ENCODE data around the gene CCR5AS.

DNA sequence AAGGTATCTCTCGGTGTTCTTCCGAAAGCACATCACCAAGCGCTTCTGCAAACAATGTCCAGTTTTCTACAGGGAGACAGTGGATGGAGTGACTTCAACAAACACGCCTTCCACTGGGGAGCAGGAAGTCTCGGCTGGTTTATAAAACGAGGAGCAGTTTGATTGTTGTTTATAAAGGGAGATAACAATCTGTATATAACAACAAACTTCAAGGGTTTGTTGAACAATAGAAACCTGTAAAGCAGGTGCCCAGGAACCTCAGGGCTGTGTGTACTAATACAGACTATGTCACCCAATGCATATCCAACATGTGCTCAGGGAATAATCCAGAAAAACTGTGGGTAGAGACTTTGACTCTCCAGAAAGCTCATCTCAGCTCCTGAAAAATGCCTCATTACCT, 48.4 kb downstream of the CCR5AS start:
- TF ChIP-seq, protein P1, sequence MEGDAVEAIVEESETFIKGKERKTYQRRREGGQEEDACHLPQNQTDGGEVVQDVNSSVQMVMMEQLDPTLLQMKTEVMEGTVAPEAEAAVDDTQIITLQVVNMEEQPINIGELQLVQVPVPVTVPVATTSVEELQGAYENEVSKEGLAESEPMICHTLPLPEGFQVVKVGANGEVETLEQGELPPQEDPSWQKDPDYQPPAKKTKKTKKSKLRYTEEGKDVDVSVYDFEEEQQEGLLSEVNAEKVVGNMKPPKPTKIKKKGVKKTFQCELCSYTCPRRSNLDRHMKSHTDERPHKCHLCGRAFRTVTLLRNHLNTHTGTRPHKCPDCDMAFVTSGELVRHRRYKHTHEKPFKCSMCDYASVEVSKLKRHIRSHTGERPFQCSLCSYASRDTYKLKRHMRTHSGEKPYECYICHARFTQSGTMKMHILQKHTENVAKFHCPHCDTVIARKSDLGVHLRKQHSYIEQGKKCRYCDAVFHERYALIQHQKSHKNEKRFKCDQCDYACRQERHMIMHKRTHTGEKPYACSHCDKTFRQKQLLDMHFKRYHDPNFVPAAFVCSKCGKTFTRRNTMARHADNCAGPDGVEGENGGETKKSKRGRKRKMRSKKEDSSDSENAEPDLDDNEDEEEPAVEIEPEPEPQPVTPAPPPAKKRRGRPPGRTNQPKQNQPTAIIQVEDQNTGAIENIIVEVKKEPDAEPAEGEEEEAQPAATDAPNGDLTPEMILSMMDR (conservative IDR thresholded peaks at IDR 0.05 in 1 of 2, IDR thresholded peaks at IDR 0.05 in 1 of 2; ENCODE audit: low read depth in 1 of 2, low read length in 2 of 2): no peak
- no peak for TF ChIP-seq EZH2 (IDR thresholded peaks at IDR 0.05; ENCODE audit: low read length, missing control alignments)
